ENCODE data around the gene MAPKAPK5.

- no peak for TF ChIP-seq POLR2A (IDR thresholded peaks at IDR 0.05)
- TF ChIP-seq, protein P1, sequence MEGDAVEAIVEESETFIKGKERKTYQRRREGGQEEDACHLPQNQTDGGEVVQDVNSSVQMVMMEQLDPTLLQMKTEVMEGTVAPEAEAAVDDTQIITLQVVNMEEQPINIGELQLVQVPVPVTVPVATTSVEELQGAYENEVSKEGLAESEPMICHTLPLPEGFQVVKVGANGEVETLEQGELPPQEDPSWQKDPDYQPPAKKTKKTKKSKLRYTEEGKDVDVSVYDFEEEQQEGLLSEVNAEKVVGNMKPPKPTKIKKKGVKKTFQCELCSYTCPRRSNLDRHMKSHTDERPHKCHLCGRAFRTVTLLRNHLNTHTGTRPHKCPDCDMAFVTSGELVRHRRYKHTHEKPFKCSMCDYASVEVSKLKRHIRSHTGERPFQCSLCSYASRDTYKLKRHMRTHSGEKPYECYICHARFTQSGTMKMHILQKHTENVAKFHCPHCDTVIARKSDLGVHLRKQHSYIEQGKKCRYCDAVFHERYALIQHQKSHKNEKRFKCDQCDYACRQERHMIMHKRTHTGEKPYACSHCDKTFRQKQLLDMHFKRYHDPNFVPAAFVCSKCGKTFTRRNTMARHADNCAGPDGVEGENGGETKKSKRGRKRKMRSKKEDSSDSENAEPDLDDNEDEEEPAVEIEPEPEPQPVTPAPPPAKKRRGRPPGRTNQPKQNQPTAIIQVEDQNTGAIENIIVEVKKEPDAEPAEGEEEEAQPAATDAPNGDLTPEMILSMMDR (IDR thresholded peaks at IDR 0.05): no peak
Observed at GRCh38 chr12:111818340-111818739, 23.7 kb upstream of the MAPKAPK5 start.

All from Peyer's patch (tissue), 4 donors.